IMR-90 (cell line): Measurements from ENCODE around the gene GALNT9. TPM values are rescaled to one million over a fixed set of nuclear protein-coding genes. Genes with fewer than 3 reads are reported as not detected.

Experiments
- ATAC-seq: fragments of 200-7000 bp; cut with Tn5 transposase; 2 replicates; pipeline ENCODE4 v1.9.1; 2020; ENCODE audit warnings: low read depth, mild to moderate bottlenecking, moderate library complexity
- BruUV-seq: library from RNA; stranded (reverse); fragments of 400-500 nt; replicated peaks from 2 replicates; lab custom pipeline; 2021; lab: Mats Ljungman, UMichigan
- CTCF ChIA-PET: fragments of 300-600 bp; formaldehyde crosslinking; extraction: SDS; loops from one replicate; lab custom pipeline; 2021; ENCODE audit warnings: antibody characterized with exemption; lab: Yijun Ruan, JAX
- POLR2A ChIA-PET: fragments of 300-600 bp; sonication (Branson Sonifier 250); formaldehyde crosslinking; loops from one replicate; lab custom pipeline; 2022; ENCODE audit warnings: antibody characterized with exemption; ENCODE audit not compliant: unreplicated experiment; lab: Charles Lee
- DNase-seq: peaks from one replicate; pipeline ENCODE4 v3.0.0; 2013
- H2AFZ ChIP-seq: replicated peaks from 2 replicates; pipeline ENCODE3; 2013; ENCODE audit warnings: low read length, mild to moderate bottlenecking; ENCODE audit not compliant: poor library complexity
- H2AK5ac ChIP-seq: 2 replicates; pipeline ENCODE4 v1.6.1; 2013; ENCODE audit warnings: low read depth, low read length, inconsistent platforms
- H2AK9ac ChIP-seq: replicated peaks from 2 replicates; pipeline ENCODE3; 2013; ENCODE audit warnings: mild to moderate bottlenecking, low read depth, low read length, moderate library complexity; ENCODE audit not compliant: poor library complexity
- H2BK120ac ChIP-seq: 2 replicates; pipeline ENCODE4 v1.6.1; 2013; ENCODE audit warnings: low read depth, low read length, inconsistent platforms
- H2BK15ac ChIP-seq: 3 replicates; pipeline ENCODE4 v1.6.1; 2013; ENCODE audit warnings: low read depth, low read length, inconsistent platforms
- H2BK20ac ChIP-seq: 2 replicates; pipeline ENCODE4 v1.6.1; 2013; ENCODE audit warnings: low read depth, mild to moderate bottlenecking, inconsistent platforms, low read length, moderate library complexity
- H2BK5ac ChIP-seq: 2 replicates; pipeline ENCODE4 v1.6.1; 2013; ENCODE audit warnings: mild to moderate bottlenecking, low read depth, low read length, inconsistent platforms; ENCODE audit not compliant: poor library complexity, severe bottlenecking
- H3K14ac ChIP-seq: replicated peaks from 2 replicates; pipeline ENCODE4 v1.6.1; 2013; ENCODE audit warnings: low read depth, low read length, inconsistent platforms
- H3K18ac ChIP-seq: 2 replicates; pipeline ENCODE4 v1.6.1; 2013; ENCODE audit warnings: low read depth, low read length, control low read depth
- H3K23ac ChIP-seq: 2 replicates; pipeline ENCODE4 v1.6.1; 2013; ENCODE audit warnings: low read depth, low read length, inconsistent platforms
- H3K27ac ChIP-seq: 2 replicates; pipeline ENCODE4 v1.5.1; 2013; ENCODE audit warnings: mild to moderate bottlenecking, control low read depth, low read length; ENCODE audit not compliant: insufficient read depth
- H3K27me3 ChIP-seq: 2 replicates; pipeline ENCODE4 v1.6.1; 2013; ENCODE audit warnings: low read length; ENCODE audit not compliant: control insufficient read depth, insufficient read depth
- H3K36me3 ChIP-seq: 2 replicates; pipeline ENCODE4 v1.6.1; 2013; ENCODE audit warnings: low read length, mixed read lengths; ENCODE audit not compliant: control insufficient read depth, insufficient read depth
- H3K4ac ChIP-seq: 2 replicates; pipeline ENCODE4 v1.6.1; 2013; ENCODE audit warnings: low read depth, low read length, inconsistent platforms
- H3K4me1 ChIP-seq: 2 replicates; pipeline ENCODE4 v1.6.1; 2013; ENCODE audit warnings: low read length, mixed read lengths; ENCODE audit not compliant: control insufficient read depth, insufficient read depth
- H3K4me2 ChIP-seq: 2 replicates; pipeline ENCODE4 v1.6.1; 2013; ENCODE audit warnings: low read depth, mild to moderate bottlenecking, control low read depth, low read length, moderate library complexity
- H3K4me3 ChIP-seq: 2 replicates; pipeline ENCODE4 v1.5.1; 2013; ENCODE audit warnings: low read depth, mild to moderate bottlenecking, control low read depth, low read length, moderate library complexity; ENCODE audit not compliant: insufficient read depth
- H3K56ac ChIP-seq: 2 replicates; pipeline ENCODE4 v1.6.1; 2013; ENCODE audit warnings: low read length, inconsistent platforms; ENCODE audit not compliant: insufficient read depth; ENCODE audit errors: extremely low read depth
- H3K79me1 ChIP-seq, 2 experiments: 2 replicates each; pipeline ENCODE4 v1.6.1; 2013; ENCODE audit warnings: low read length in 2 of 2, inconsistent platforms in 1 of 2, low read depth in 1 of 2
- H3K9ac ChIP-seq: 2 replicates; pipeline ENCODE4 v1.6.1; 2013; ENCODE audit warnings: low read depth, low read length, control low read depth
- H3K9me1 ChIP-seq: 2 replicates; pipeline ENCODE4 v1.6.1; 2013; ENCODE audit warnings: low read length, inconsistent platforms; ENCODE audit not compliant: insufficient read depth
- H3K9me3 ChIP-seq: 2 replicates; pipeline ENCODE4 v1.6.1; 2013; ENCODE audit warnings: low read length; ENCODE audit not compliant: control insufficient read depth, insufficient read depth
- H4K20me1 ChIP-seq: 2 replicates; pipeline ENCODE4 v1.6.1; 2013; ENCODE audit warnings: low read length, inconsistent platforms; ENCODE audit not compliant: insufficient read depth
- H4K5ac ChIP-seq: 2 replicates; pipeline ENCODE4 v1.6.1; 2013; ENCODE audit warnings: mild to moderate bottlenecking, low read depth, low read length, control low read depth
- H4K8ac ChIP-seq, 2 experiments: 2 replicates each; pipeline ENCODE4 v1.6.1; 2013; ENCODE audit warnings: low read depth in 2 of 2, low read length in 2 of 2, control low read depth in 1 of 2, inconsistent platforms in 1 of 2
- H4K91ac ChIP-seq: 2 replicates; pipeline ENCODE4 v1.6.1; 2013; ENCODE audit warnings: low read depth, low read length, inconsistent platforms; ENCODE audit not compliant: insufficient read depth
- BHLHE40 ChIP-seq: fragments of 150-350 bp; IDR thresholded peaks from 2 replicates; pipeline ENCODE4 v1.6.1; 2016; ENCODE audit warnings: mild to moderate bottlenecking, low read depth, low read length
- CEBPB ChIP-seq: IDR thresholded peaks from 2 replicates; pipeline ENCODE4 v1.6.1; 2012; ENCODE audit warnings: low read depth, low read length, improper control_type of control experiment
- CHD1 ChIP-seq: IDR thresholded peaks from 2 replicates; pipeline ENCODE4 v1.6.1; 2012; ENCODE audit warnings: low read depth, low read length, improper control_type of control experiment
- MAFK ChIP-seq: IDR thresholded peaks from 2 replicates; pipeline ENCODE4 v1.6.1; 2012; ENCODE audit warnings: low read depth, low read length, improper control_type of control experiment
- MAZ ChIP-seq: IDR thresholded peaks from 2 replicates; pipeline ENCODE4 v1.6.1; 2012; ENCODE audit warnings: low read depth, mild to moderate bottlenecking, low read length, improper control_type of control experiment, moderate library complexity, borderline replicate concordance
- RCOR1 ChIP-seq: IDR thresholded peaks from 2 replicates; pipeline ENCODE4 v1.6.1; 2012; ENCODE audit warnings: mild to moderate bottlenecking, low read length, improper control_type of control experiment; ENCODE audit not compliant: insufficient replicate concordance
- RFX5 ChIP-seq: IDR thresholded peaks from 2 replicates; pipeline ENCODE4 v1.8.0; 2012; ENCODE audit warnings: low read depth, mild to moderate bottlenecking, low read length, moderate library complexity
- SMC3 ChIP-seq: fragments of 150-350 bp; IDR thresholded peaks from 2 replicates; pipeline ENCODE4 v1.6.1; 2016; ENCODE audit warnings: low read depth, mild to moderate bottlenecking, antibody characterized with exemption, low read length, moderate library complexity
- WGBS, 2 experiments: methylation state at CpG; one replicate each; pipeline versions ENCODE4 v1.1.5 to v1.1.7; 2013; ENCODE audit warnings: missing lambda C conversion rate in 2 of 2; ENCODE audit not compliant: insufficient read length in 1 of 2; ENCODE audit errors: extremely low coverage in 2 of 2; 5-methylcytosine and 5-hydroxymethylcytosine counted together
- dilution Hi-C: fragments of 300-500 bp; cut with HindIII; formaldehyde crosslinking; loops from one replicate; pipeline ENCODE4 v1.14.3; 2018; ENCODE audit warnings: low sequenced_read_pairs; ENCODE audit not compliant: unreplicated experiment
- in situ Hi-C: fragments of 300-500 bp; cut with MboI; formaldehyde crosslinking; loops from 3 replicates; pipeline ENCODE4 v1.14.3; 2019; ENCODE audit warnings: low sequenced_read_pairs, inconsistent platforms, mixed read lengths
- intact Hi-C: fragments of 100-400 bp; cut with micrococcal nuclease; formaldehyde crosslinking; loops from 2 replicates; pipeline ENCODE4 v1.10.0; 2022
- polyA plus RNA-seq, 3 experiments: library from polyadenylated mRNA; depleted of rRNA; stranded (reverse); fragments of >200 nt; gene quantifications; 2 replicates each; pipeline ENCODE4 v1.2.3, GENCODE V29; 2012; ENCODE audit warnings: low replicate concordance in 1 of 3
- total RNA-seq: library from RNA; depleted of rRNA; stranded (reverse); fragments of >200 nt; gene quantifications from 2 replicates; pipeline ENCODE4 v1.2.3, GENCODE V29; 2012
- TF ChIP-seq, protein P1 (sequence below): fragments of 150-350 bp; IDR thresholded peaks from 2 replicates; pipeline ENCODE4 v1.6.1; 2017; ENCODE audit warnings: mild to moderate bottlenecking, antibody characterized with exemption, low read length, low read depth
- TF ChIP-seq, protein P2 (sequence below): fragments of 150-350 bp; IDR thresholded peaks from 2 replicates; pipeline ENCODE4 v1.6.1; 2016; ENCODE audit warnings: low read depth, mild to moderate bottlenecking, low read length, moderate library complexity, borderline replicate concordance

The GALNT9 gene
- total and polyA plus RNA-seq, 2 of the 4 experiments (the other 2 are of a cell fraction): under 0.01 to 0.12 TPM

DNA sequence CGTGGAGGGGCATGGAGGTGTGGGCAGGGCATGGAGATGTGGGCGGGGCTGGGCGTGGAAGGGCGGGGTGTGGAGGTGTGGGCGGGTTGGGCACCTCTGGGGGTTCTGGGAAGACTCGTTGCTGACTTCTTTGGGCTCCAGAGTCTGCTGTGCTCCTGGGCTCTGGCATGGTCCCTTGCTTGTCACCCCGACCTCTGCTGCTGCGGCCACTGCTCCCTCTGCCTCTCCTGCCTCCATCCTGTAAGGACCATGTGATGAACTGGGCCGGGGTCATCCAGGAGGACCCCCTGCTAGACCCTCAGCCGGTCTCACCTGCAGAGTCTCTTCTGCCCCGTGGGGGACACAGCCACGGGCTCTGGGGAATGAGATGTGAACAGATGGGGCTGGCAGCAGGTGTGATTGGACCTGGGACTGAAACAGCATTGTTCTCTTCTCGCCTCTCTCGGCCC lies 169.8 kb downstream of the GALNT9 start:
- Histone ChIP-seq H4K5ac (no peak overlapping the region), H2BK20ac (no peak overlapping the region), H2AK5ac (no peak overlapping the region), H3K27ac (no peak overlapping the region), H2AK9ac (no peak overlapping the region), H3K4ac (no peak overlapping the region), H3K4me3 (no peak overlapping the region), H3K18ac (no peak overlapping the region), H3K36me3 (peaks cover 10% of the 10 kb centered on the region), H3K4me2 (no peak overlapping the region), H4K20me1 (peaks cover 16% of the 10 kb centered on the region), H3K27me3 (peaks cover 6% of the 10 kb centered on the region; the same call in 1 of the 2 replicates), H3K79me1 (no peaks in the 10 kb centered on the region), H3K23ac (no peak overlapping the region), H2AFZ (no peak overlapping the region), H3K56ac (no peak overlapping the region), H4K91ac (no peak overlapping the region), H2BK15ac (no peak overlapping the region), H2BK120ac (no peak overlapping the region), H3K9me1 (peaks cover 21% of the 10 kb centered on the region; the same call in 1 of the 2 replicates), H3K9me3 (no peaks in the 10 kb centered on the region), H3K14ac (no peak overlapping the region), H4K8ac (no peak overlapping the region), H3K4me1 (peaks cover 7% of the 10 kb centered on the region), H3K9ac (no peak overlapping the region), H2BK5ac (no peak overlapping the region)
- intact Hi-C loops (no loop called here), dilution Hi-C loops (no loop called here), in situ Hi-C loops (no loop called here)
- ChIA-PET CTCF (no interaction called here), POLR2A (no interaction called here)
- no peak for ATAC-seq
- no peak for TF ChIP-seq RCOR1
- no peak for TF ChIP-seq MAZ
- no peak for TF ChIP-seq MAFK
- TF ChIP-seq CHD1: no peak
- TF ChIP-seq BHLHE40: no peak
- TF ChIP-seq, protein P1, sequence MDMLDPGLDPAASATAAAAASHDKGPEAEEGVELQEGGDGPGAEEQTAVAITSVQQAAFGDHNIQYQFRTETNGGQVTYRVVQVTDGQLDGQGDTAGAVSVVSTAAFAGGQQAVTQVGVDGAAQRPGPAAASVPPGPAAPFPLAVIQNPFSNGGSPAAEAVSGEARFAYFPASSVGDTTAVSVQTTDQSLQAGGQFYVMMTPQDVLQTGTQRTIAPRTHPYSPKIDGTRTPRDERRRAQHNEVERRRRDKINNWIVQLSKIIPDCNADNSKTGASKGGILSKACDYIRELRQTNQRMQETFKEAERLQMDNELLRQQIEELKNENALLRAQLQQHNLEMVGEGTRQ: no peak
- TF ChIP-seq, protein P2, sequence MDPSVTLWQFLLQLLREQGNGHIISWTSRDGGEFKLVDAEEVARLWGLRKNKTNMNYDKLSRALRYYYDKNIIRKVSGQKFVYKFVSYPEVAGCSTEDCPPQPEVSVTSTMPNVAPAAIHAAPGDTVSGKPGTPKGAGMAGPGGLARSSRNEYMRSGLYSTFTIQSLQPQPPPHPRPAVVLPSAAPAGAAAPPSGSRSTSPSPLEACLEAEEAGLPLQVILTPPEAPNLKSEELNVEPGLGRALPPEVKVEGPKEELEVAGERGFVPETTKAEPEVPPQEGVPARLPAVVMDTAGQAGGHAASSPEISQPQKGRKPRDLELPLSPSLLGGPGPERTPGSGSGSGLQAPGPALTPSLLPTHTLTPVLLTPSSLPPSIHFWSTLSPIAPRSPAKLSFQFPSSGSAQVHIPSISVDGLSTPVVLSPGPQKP: no peak
- no peak for TF ChIP-seq CEBPB
- TF ChIP-seq RFX5: no peak
- TF ChIP-seq SMC3: no peak
- no peak for DNase-seq
- no TSS peak for BruUV-seq
- no CpG with 5 or more reads among the region's 14 CpGs for WGBS, 2 experiments
